HEK293T (cell line): Measurements from ENCODE around the gene DMBX1.

Source experiments
- ARNT ChIP-seq: fragments of 450-650 bp; IDR thresholded peaks from 2 replicates; pipeline ENCODE4 v1.6.1; 2017; ENCODE audit warnings: mild to moderate bottlenecking
- SP1 ChIP-seq: fragments of 450-650 bp; IDR thresholded peaks from 2 replicates; pipeline ENCODE4 v1.6.1; 2017
- SUZ12 ChIP-seq: fragments of 450-650 bp; IDR thresholded peaks from 2 replicates; pipeline ENCODE4 v1.6.1; 2016; ENCODE audit warnings: mild to moderate bottlenecking

DNA sequence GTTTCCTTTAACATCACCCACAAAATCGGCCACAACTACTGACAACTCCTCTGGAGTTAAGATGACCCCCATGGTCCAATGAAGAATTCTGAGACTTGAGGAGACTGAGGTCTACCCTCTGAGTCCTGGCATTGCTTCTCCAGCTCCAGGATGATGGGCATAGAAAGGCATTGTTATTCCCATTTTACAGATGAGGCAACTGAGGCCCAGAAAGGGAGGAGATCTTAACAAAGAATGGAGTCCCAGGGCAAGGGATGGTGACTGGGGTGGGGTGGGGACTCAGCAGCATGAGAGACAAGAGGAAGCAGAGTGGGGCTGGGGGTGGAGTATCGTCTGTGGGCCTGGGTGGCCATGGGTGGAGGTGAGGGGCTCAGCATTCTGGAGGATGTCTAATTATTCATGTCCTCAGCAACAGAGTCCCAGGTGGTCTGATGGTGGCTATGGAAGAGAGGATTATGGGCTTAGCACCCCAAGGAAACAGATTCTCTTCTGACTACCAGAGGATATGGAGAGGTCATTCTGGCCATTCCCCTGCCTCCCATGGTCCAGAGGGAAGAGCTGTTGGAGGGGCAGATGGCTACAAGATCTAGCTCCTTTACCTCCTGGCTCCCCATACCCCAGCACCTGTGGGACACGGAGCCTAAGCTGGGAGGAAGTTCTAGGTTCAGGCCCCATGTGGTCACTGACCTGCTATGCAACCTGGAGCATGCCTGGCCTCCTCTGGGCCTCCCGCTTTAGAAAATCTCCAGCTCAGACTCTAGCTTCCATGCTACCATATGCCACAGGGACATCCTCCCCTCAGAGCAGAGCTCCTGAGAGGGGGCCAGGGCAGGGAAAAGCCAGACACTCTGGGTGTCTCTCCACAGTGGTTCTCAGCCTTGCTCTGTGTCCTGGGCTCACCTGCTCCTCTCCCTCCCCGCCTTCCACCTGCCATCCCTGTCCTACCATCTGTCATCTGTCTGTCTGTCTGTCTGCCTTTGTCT is 37.4 kb upstream of the DMBX1 start:
- TF ChIP-seq ARNT: no peak
- no peak for TF ChIP-seq SP1
- no peak for TF ChIP-seq SUZ12
